HFF-Myc (cell line): ENCODE results near the gene DACH1.

Experiments
- DNase-seq: peaks from one replicate; pipeline ENCODE4 v3.0.0-alpha.2; 2011; ENCODE audit warnings: low read depth; ENCODE audit errors: extremely low read depth
- H3K4me3 ChIP-seq: replicated peaks from 2 replicates; pipeline ENCODE4 v1.5.1; 2011; ENCODE audit warnings: low read depth, mild to moderate bottlenecking, control low read depth, low read length
- TF ChIP-seq, protein P1 (sequence below): IDR thresholded peaks from 2 replicates; pipeline ENCODE4 v1.5.1; 2012; ENCODE audit warnings: mild to moderate bottlenecking, low read depth, low read length, control low read depth; ENCODE audit errors: missing control alignments

The DACH1 gene

DNA sequence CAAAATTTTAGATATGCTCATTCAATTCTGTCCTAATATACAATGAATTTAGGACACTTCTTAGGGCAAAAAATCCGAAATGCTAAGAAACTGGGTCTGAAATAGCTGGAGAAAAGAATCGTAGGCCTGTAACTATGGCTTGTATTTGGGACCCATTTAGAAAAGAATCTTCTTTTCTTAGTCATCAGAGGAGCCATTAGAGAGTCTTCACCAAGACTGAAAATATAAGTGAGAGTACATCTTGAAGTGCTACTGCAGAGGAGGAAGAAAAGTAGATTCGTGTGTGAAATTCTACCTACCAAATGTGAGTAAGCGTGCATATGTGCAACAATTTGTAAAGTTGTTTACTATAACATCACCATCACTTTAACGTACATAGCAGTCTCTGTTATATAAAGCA lies 8.8 kb upstream of the DACH1 start:
- TF ChIP-seq, protein P1, sequence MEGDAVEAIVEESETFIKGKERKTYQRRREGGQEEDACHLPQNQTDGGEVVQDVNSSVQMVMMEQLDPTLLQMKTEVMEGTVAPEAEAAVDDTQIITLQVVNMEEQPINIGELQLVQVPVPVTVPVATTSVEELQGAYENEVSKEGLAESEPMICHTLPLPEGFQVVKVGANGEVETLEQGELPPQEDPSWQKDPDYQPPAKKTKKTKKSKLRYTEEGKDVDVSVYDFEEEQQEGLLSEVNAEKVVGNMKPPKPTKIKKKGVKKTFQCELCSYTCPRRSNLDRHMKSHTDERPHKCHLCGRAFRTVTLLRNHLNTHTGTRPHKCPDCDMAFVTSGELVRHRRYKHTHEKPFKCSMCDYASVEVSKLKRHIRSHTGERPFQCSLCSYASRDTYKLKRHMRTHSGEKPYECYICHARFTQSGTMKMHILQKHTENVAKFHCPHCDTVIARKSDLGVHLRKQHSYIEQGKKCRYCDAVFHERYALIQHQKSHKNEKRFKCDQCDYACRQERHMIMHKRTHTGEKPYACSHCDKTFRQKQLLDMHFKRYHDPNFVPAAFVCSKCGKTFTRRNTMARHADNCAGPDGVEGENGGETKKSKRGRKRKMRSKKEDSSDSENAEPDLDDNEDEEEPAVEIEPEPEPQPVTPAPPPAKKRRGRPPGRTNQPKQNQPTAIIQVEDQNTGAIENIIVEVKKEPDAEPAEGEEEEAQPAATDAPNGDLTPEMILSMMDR, result no peak

DNA sequence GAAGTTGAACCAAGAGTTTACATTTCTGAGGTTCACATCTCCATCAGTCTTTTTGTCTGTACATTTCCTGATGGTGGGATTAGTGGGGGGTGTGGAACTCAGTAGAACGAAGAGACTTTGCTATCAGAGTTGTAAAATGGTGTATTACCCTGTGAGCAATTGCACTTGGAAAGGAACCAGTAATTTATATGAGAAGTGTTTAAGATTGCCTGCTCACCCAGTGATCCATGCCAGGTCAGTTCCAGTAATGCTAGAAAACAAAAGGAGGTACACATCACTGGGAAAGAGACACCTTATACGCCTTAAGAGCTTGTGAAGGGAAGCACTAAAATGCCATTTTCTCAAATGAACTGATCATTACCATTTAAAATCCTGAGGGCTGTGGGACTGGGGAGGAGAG lies 7.5 kb upstream of the DACH1 start:
- DNase-seq, result no peak
- no peak overlapping the region for H3K4me3 ChIP-seq
- TF ChIP-seq, protein P1, result no peak

More for the DNA sequence above, 8.8 kb upstream of the DACH1 start:
- DNase-seq, result no peak
- H3K4me3 ChIP-seq, result no peak overlapping the region

DNA sequence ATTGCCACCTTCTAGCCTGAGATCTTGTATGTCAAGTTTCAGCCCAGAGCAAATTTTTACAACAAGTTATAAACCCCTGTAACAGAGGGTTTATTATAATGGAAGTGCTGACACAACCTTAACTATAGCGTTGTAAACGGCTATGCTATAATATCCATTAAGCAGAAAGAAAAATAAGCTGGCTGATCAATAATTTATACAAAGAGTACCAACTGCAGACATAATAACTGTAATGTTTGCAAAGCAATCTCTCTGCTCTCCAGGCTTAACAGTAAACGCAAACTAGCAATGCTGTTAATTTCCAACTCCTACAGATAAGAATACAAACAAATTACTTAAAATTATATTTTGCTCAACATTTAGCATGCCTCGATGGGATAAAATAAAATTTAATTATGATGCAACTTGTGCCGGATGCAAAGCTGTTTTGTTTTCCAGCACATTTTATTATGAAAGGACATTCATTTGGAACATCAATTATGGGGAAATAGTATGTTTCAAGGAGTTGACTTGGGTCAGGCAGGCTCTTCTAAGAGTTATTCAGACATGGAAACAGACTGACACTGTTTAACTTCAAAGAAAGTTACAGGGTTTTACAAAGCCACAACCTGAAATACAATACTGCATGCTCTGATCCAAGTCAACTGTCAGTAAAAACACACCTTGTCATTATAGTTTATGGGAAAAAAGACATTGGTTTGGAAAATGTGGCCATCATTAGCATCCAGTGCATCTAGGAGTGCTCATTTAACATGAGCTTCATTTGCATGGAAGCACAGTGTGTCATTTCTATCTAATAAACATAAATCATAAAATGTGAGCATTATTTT lies 6.6 kb upstream of the DACH1 start:
- TF ChIP-seq, protein P1, result no peak
- no peak for DNase-seq
- H3K4me3 ChIP-seq, result no peak overlapping the region

- DNase-seq, result no peak
- TF ChIP-seq, protein P1, result no peak
- H3K4me3 ChIP-seq, result no peak overlapping the region
Observed at GRCh38 chr13:71871844-71872243, 4.8 kb upstream of the DACH1 start.

- no peak overlapping the region for H3K4me3 ChIP-seq
- DNase-seq, result no peak
- TF ChIP-seq, protein P1, result no peak
Observed at GRCh38 chr13:71871176-71871754, 4.3 kb upstream of the DACH1 start.

DNA sequence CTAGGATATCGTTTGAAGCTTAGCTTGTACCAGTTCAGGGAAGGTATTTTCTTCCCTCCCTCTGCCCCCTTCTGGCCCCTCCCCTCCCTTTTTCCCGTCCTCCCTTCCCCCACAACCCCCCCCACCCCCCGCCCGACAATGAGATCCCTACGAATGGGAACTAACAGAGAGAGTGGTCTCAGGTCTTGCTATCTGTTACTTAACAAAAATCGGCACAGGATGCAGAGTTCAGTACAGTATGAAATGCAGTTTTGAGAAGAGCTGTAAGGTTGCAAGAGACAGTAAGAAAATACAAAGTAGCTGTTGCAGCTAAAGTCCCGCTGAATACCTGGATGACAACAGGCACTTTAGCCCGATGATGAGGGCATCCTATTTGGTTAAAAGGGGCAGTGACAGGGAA lies 3.1 kb upstream of the DACH1 start:
- no peak overlapping the region for H3K4me3 ChIP-seq
- no peak for DNase-seq
- TF ChIP-seq, protein P1, result no peak
